GM12801 (cell line): ENCODE measurements around the gene PPP2R3A.

Source experiments
- TF ChIP-seq, protein P1 (sequence below): IDR thresholded peaks from one replicate; pipeline ENCODE4 v1.5.1; 2011; ENCODE audit warnings: control low read depth; ENCODE audit not compliant: insufficient read length; ENCODE audit errors: extremely low read depth

The PPP2R3A gene

GRCh38 chr3:136042608-136043221 lies 77.2 kb downstream of the PPP2R3A start:
- TF ChIP-seq, protein P1, sequence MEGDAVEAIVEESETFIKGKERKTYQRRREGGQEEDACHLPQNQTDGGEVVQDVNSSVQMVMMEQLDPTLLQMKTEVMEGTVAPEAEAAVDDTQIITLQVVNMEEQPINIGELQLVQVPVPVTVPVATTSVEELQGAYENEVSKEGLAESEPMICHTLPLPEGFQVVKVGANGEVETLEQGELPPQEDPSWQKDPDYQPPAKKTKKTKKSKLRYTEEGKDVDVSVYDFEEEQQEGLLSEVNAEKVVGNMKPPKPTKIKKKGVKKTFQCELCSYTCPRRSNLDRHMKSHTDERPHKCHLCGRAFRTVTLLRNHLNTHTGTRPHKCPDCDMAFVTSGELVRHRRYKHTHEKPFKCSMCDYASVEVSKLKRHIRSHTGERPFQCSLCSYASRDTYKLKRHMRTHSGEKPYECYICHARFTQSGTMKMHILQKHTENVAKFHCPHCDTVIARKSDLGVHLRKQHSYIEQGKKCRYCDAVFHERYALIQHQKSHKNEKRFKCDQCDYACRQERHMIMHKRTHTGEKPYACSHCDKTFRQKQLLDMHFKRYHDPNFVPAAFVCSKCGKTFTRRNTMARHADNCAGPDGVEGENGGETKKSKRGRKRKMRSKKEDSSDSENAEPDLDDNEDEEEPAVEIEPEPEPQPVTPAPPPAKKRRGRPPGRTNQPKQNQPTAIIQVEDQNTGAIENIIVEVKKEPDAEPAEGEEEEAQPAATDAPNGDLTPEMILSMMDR, result no peak

DNA sequence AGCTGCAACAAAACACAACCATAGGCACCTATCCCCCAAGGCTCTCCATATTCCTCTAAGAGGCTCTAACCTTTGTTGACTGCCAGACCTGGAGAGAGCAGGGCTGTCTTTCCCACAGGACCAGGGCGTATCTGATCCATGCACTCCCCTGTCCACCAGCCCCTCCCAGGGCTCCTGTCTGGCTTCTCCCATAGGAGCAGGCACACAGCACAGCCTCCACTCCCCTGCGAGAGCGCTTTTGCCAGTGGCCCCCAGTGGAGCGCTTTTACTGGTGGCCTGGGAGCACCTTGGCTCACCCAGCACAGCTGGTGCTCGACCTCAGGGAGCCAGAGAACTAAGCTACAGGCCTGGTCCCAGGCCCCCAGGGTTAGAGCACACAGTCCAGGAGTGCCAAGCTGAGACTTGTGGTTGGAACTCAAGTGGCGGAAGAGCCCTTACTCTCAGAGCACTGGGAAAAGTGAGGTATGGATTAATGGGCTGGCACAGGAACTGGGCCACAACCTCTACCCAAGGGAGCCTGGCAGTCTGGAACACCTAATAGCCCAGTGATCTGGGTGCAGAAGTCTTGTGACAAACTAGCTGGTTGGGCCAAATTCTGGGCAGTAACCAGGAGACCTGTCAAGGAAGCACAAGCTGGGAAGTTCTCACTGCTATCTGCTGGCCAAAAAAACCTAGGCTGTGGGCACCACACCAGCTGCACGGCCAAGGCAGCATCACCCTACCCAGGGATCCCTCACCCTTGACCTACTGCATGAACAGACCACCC lies 79.6 kb downstream of the PPP2R3A start:
- TF ChIP-seq, protein P1, result no peak

DNA sequence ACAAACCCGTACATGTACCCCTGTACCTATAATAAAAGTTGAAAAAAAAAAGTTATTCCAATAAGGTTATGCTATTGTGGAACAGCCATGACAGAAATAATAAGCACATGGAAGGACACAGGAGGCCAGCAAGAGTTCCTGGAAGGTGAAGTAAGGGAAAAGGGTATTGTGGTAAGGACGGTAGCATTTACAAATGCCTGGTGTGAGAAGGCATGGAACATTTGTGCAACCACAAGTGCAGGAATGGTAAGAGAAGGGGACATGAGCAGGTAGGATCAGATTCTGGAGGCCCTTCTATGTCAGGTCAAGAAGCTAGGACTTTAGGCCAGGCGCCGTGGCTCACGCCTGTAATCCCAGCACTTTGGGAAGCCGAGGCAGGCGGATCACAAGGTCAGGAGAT lies 82.5 kb downstream of the PPP2R3A start:
- TF ChIP-seq, protein P1, result no peak

GRCh38 chr3:136050250-136050649 lies 84.7 kb downstream of the PPP2R3A start:
- TF ChIP-seq, protein P1, result no peak

DNA sequence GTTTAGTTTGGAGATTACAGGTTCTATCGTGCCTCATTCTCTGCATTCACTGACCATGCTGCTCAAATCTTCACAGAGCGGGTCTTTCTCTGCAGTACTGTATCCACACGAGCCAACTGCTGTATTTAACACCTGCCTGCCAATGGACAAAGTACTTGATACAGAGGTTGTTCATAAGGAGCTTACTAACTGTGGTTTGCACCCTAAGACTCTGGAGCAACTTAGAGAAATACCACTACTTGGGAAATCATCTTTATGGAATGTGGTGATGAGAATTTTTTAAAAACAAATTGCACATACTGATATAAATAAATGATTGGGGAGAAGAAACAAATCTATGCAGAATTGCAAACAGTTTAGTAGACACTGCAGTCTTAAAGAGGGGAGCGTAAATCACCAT lies 90.0 kb downstream of the PPP2R3A start:
- TF ChIP-seq, protein P1, result no peak

DNA sequence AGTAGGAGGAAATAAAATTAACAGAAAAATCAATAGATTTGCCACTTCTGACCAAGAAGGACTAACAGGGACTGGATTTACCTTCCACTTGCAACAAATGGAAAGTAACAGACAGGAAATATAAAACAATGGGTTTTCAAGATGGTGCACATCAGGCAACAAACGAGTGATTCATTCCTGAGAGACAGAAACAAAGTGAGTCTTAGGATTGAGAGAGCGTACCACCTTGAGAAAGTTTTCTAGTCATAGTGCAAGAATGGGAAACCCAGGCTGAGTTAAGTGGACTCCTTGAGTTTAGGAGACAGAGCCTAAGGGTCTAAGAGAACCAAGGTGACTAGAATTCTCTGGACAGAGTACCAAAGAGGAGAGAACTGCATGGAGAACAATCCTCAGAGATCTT lies 101.7 kb downstream of the PPP2R3A start:
- TF ChIP-seq, protein P1, result no peak

DNA sequence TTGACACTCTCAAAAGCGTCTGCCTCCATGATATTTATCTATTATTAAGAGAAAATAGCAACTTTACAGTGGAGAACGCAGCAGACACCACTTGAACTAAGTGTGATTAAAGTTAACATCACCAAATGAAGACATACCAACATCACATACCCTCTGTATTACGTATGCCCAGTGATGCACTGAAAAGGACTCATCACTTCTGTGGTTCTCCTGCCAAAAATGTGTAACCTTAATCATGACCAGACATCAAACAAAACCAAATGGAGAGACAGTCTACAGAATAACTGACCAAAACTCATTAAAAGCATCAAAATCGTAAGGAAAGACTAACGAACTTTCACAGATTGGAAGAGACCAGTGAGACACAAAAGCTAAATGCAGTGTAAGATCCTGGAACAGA lies 103.2 kb downstream of the PPP2R3A start:
- TF ChIP-seq, protein P1, result no peak
